B cell (primary cell): ENCODE data around the gene SDK1. TPM values are rescaled to one million over a fixed set of nuclear protein-coding genes. Genes with fewer than 3 reads are reported as not detected.

Experiments
- ATAC-seq: fragments of 200-7000 bp; cut with Tn5 transposase; one replicate; pipeline ENCODE4 v1.10.0; 2021; ENCODE audit warnings: low read depth, mild to moderate bottlenecking, moderate number of reproducible peaks, moderate library complexity
- CTCF ChIA-PET: fragments of 350-600 bp; sonication (Branson Sonifier 250); formaldehyde crosslinking; loops from one replicate; lab custom pipeline; 2021; ENCODE audit warnings: antibody characterized with exemption, inconsistent platforms; lab: Charles Lee
- POLR2A ChIA-PET: fragments of 350-600 bp; sonication (Branson Sonifier 250); formaldehyde crosslinking; loops from one replicate; lab custom pipeline; 2021; ENCODE audit warnings: antibody characterized with exemption; lab: Charles Lee
- DNase-seq: peaks from one replicate; pipeline ENCODE4 v3.0.0; 2013
- H2AFZ ChIP-seq: 2 replicates; pipeline ENCODE4 v1.6.1; 2012; ENCODE audit warnings: mild to moderate bottlenecking, low read depth, low read length; ENCODE audit not compliant: insufficient read depth, poor library complexity, severe bottlenecking
- H3K27ac ChIP-seq, 2 donors: 1 replicate in 1 of 2; 2 replicates in 1 of 2; pipeline ENCODE4 v1.5.1; 2012 to 2013; ENCODE audit warnings: low read length in 2 of 2, mild to moderate bottlenecking in 2 of 2, moderate library complexity in 1 of 2
- H3K27me3 ChIP-seq, 4 experiments: fragments of 200-600 bp in 1 of 4; sonication (generic) in 1 of 4; replicated peaks in 1 of 4; 1 replicate in 2 of 4; 2 replicates in 2 of 4; pipeline versions ENCODE4 v1.6.1 to v1.7.0; 2013 to 2016; ENCODE audit warnings: low read length in 3 of 4, mild to moderate bottlenecking in 2 of 4, mixed read lengths in 1 of 4, moderate library complexity in 1 of 4; ENCODE audit not compliant: insufficient read depth in 4 of 4, control insufficient read depth in 3 of 4; ENCODE audit errors: control extremely low read depth in 1 of 4
- H3K36me3 ChIP-seq, 2 experiments: replicated peaks in 1 of 2; 1 replicate in 1 of 2; 2 replicates in 1 of 2; pipeline versions ENCODE4 v1.6.1 to v1.7.1; 2013; ENCODE audit warnings: low read length in 1 of 2; ENCODE audit not compliant: insufficient read depth in 2 of 2, control insufficient read depth in 1 of 2; ENCODE audit errors: control extremely low read depth in 1 of 2, extremely low read depth in 1 of 2
- H3K4me1 ChIP-seq, 2 donors: fragments of 200-600 bp in 1 of 2; sonication (generic) in 1 of 2; 1 replicate in 1 of 2; 2 replicates in 1 of 2; pipeline versions ENCODE4 v1.5.1 to v1.6.1; 2013 to 2017; ENCODE audit warnings: low read length in 2 of 2; ENCODE audit not compliant: control insufficient read depth in 2 of 2, insufficient read depth in 2 of 2
- H3K4me2 ChIP-seq: replicated peaks from 2 replicates; pipeline ENCODE3; 2012; ENCODE audit warnings: mild to moderate bottlenecking, low read depth, low read length; ENCODE audit not compliant: poor library complexity, severe bottlenecking
- H3K4me3 ChIP-seq, 5 experiments: fragments of 200-600 bp in 1 of 5; sonication (generic) in 1 of 5; 1 replicate in 3 of 5; 2 replicates in 2 of 5; pipeline versions ENCODE4 v1.5.1 to v1.7.0; 2011 to 2016; ENCODE audit warnings: low read length in 4 of 5, mild to moderate bottlenecking in 4 of 5, low read depth in 2 of 5, control low read depth in 1 of 5, moderate library complexity in 1 of 5; ENCODE audit not compliant: insufficient read depth in 1 of 5; ENCODE audit errors: control extremely low read depth in 1 of 5, extremely low read depth in 1 of 5
- H3K79me2 ChIP-seq: fragments of 200-600 bp; sonication (generic); one replicate; pipeline ENCODE4 v1.6.0; 2016; ENCODE audit warnings: low read length; ENCODE audit not compliant: control insufficient read depth, insufficient read depth
- H3K9ac ChIP-seq: fragments of 200-600 bp; sonication (generic); 2 replicates; pipeline ENCODE4 v1.6.1; 2017; ENCODE audit warnings: mild to moderate bottlenecking, low read length, moderate library complexity
- H3K9me3 ChIP-seq, 3 donors: one replicate each; pipeline versions ENCODE4 v1.6.1 to v1.7.1; 2013; ENCODE audit warnings: low read length in 2 of 3; ENCODE audit not compliant: control insufficient read depth in 2 of 3, insufficient read depth in 1 of 3; ENCODE audit errors: control extremely low read depth in 1 of 3
- H4K20me1 ChIP-seq: 2 replicates; pipeline ENCODE4 v1.6.0; 2012; ENCODE audit warnings: mild to moderate bottlenecking, low read length; ENCODE audit not compliant: insufficient read depth, control insufficient read depth, poor library complexity, severe bottlenecking
- H3K27ac Mint-ChIP-seq: one replicate; pipeline ENCODE4 v1.8.0; 2021; ENCODE audit warnings: mixed read lengths
- H3K27me3 Mint-ChIP-seq: one replicate; pipeline ENCODE4 v1.8.0; 2021; ENCODE audit warnings: mixed read lengths
- H3K4me1 Mint-ChIP-seq: one replicate; pipeline ENCODE4 v1.8.0; 2021; ENCODE audit warnings: mixed read lengths
- H3K4me3 Mint-ChIP-seq: one replicate; pipeline ENCODE4 v1.8.0; 2021; ENCODE audit warnings: mixed read lengths
- H3K9me3 Mint-ChIP-seq: one replicate; pipeline ENCODE4 v1.8.0; 2022; ENCODE audit warnings: mixed read lengths; ENCODE audit not compliant: insufficient read depth
- CTCF ChIP-seq: fragments of 200-600 bp; IDR thresholded peaks from one replicate; pipeline ENCODE4 v1.8.0; 2022; ENCODE audit warnings: antibody characterized with exemption, mild to moderate bottlenecking
- EZH2 ChIP-seq: IDR thresholded peaks from 2 replicates; pipeline ENCODE4 v1.6.1; 2012; ENCODE audit warnings: borderline replicate concordance, low read depth, mild to moderate bottlenecking, moderate library complexity, low read length; ENCODE audit not compliant: insufficient read depth, poor library complexity, severe bottlenecking
- WGBS: methylation state at CpG from one replicate; pipeline ENCODE4 v1.1.5; 2013; ENCODE audit warnings: missing lambda C conversion rate; ENCODE audit not compliant: insufficient coverage; 5-methylcytosine and 5-hydroxymethylcytosine counted together
- intact Hi-C: fragments of 100-400 bp; cut with micrococcal nuclease; formaldehyde crosslinking; loops from one replicate; pipeline ENCODE4 v1.10.0; 2022
- polyA plus RNA-seq: library from polyadenylated mRNA; depleted of rRNA; stranded (reverse); fragments of >200 nt; gene quantifications from 2 replicates; pipeline ENCODE4 v1.2.3, GENCODE V29; 2012
- total RNA-seq, 2 donors: library from RNA; stranded (reverse); fragments of 120-200 nt in 1 of 2; gene quantifications; 1 replicate in 1 of 2; 2 replicates in 1 of 2; pipeline versions ENCODE4 v1.2.3 to v1.2.4, GENCODE V29; 2013 to 2022

SDK1 gene
- total and polyA plus RNA-seq, 2 donors (not counting 1 experiment from before 2014, with no cell fraction given), result 0.73 to 2.0 TPM

GRCh38 chr7:4017081-4017480 is 716.0 kb downstream of the SDK1 start:
- DNase-seq, result no peak
- TF ChIP-seq EZH2 (no peak), CTCF (no peak)

GRCh38 chr7:4017785-4018184 is 716.7 kb downstream of the SDK1 start:
- H3K4me3 ChIP-seq, result no peak overlapping the region
- no peaks in the 10 kb centered on the region for H4K20me1 ChIP-seq
- no peak for TF ChIP-seq EZH2
- no peak for TF ChIP-seq CTCF
- H3K4me1 ChIP-seq, result no peaks in the 10 kb centered on the region
- DNase-seq, result no peak
- no peak overlapping the region for H2AFZ ChIP-seq
- H3K36me3 ChIP-seq, result no peaks in the 10 kb centered on the region
- Mint-ChIP-seq H3K27me3 (peaks cover 8% of the 10 kb centered on the region), H3K4me1 (no peaks in the 10 kb centered on the region), H3K9me3 (peaks cover 3% of the 10 kb centered on the region), H3K4me3 (no peak overlapping the region), H3K27ac (no peak overlapping the region)
- H3K27ac ChIP-seq, result no peak overlapping the region
- POLR2A ChIA-PET, result no interaction called here
- CTCF ChIA-PET, result no interaction called here
- intact Hi-C loops, result no loop called here
- no peak overlapping the region for H3K9ac ChIP-seq
- peaks cover 0 to 3% (median 0%) of the 10 kb centered on the region in 4 experiments for H3K27me3 ChIP-seq
- H3K9me3 ChIP-seq, result peaks cover 0 to 39% (median 12%) of the 10 kb centered on the region in 3 donors
- 91% methylated on average over 7 of the region's 9 CpGs for WGBS
- ATAC-seq, result no peak
- no peaks in the 10 kb centered on the region for H3K79me2 ChIP-seq
- no peak overlapping the region for H3K4me2 ChIP-seq

More at GRCh38 chr7:4017081-4017480, 716.0 kb downstream of the SDK1 start:
- Histone ChIP-seq H3K27ac (no peak overlapping the region), H2AFZ (no peak overlapping the region), H3K9me3 (peaks cover 0 to 39% (median 12%) of the 10 kb centered on the region in 3 donors), H3K4me3 (no peak overlapping the region), H3K4me1 (no peaks in the 10 kb centered on the region), H3K9ac (no peak overlapping the region), H3K79me2 (no peaks in the 10 kb centered on the region), H3K36me3 (no peaks in the 10 kb centered on the region), H3K4me2 (no peak overlapping the region), H4K20me1 (no peaks in the 10 kb centered on the region), H3K27me3 (peaks cover 0 to 3% (median 0%) of the 10 kb centered on the region in 4 experiments)
- Mint-ChIP-seq H3K27ac (no peak overlapping the region), H3K9me3 (peaks cover 3% of the 10 kb centered on the region), H3K27me3 (peaks cover 10% of the 10 kb centered on the region), H3K4me1 (no peaks in the 10 kb centered on the region), H3K4me3 (no peak overlapping the region)
- ATAC-seq, result no peak
- WGBS, result 94% methylated on average over 20 of the region's 21 CpGs
- CTCF ChIA-PET, result no interaction called here
- intact Hi-C loops, result no loop called here
- POLR2A ChIA-PET, result no interaction called here
